SK-N-SH (cell line): ENCODE measurements around the gene OTOP3.

ENCODE experiments used
- CTCF ChIP-seq: fragments of 200-600 bp; sonication (generic); IDR thresholded peaks from 2 replicates; pipeline ENCODE4 v1.6.1; 2017; ENCODE audit warnings: antibody characterized with exemption, mild to moderate bottlenecking, moderate library complexity
- FOSL2 ChIP-seq: IDR thresholded peaks from 2 replicates; pipeline ENCODE4 v1.4.0; 2012; ENCODE audit warnings: low read depth, mild to moderate bottlenecking, moderate library complexity, borderline replicate concordance
- GABPA ChIP-seq: IDR thresholded peaks from 2 replicates; pipeline ENCODE4 v1.4.0; 2012; ENCODE audit warnings: low read depth, mild to moderate bottlenecking
- POLR2AphosphoS5 ChIP-seq: IDR thresholded peaks from 2 replicates; pipeline ENCODE4 v1.6.1; 2012; ENCODE audit warnings: low read depth, low read length
- RCOR1 ChIP-seq: fragments of 150-350 bp; IDR thresholded peaks from 2 replicates; pipeline ENCODE4 v1.6.1; 2017; ENCODE audit warnings: antibody characterized with exemption, low read length
- REST ChIP-seq: IDR thresholded peaks from 2 replicates; pipeline ENCODE4 v1.6.1; 2012; ENCODE audit warnings: mild to moderate bottlenecking, low read depth, low read length, moderate library complexity
- USF2 ChIP-seq: fragments of 150-350 bp; IDR thresholded peaks from 2 replicates; pipeline ENCODE4 v1.6.1; 2017; ENCODE audit warnings: antibody characterized with exemption, low read length, low read depth, borderline replicate concordance

GRCh38 chr17:74903671-74904070 lies 32.0 kb upstream of the OTOP3 start:
- no peak for TF ChIP-seq USF2
- no peak for TF ChIP-seq CTCF
- TF ChIP-seq REST = no peak
- TF ChIP-seq GABPA = no peak
- no peak for TF ChIP-seq RCOR1
- TF ChIP-seq FOSL2 = no peak
- no peak for TF ChIP-seq POLR2AphosphoS5
